GM18511 (cell line): ENCODE results near the gene SYT1.

Experiments used
- ATAC-seq: cut with Tn5 transposase; IDR thresholded peaks from one replicate; pipeline ENCODE4 v1.9.1; 2021; ENCODE audit warnings: mild to moderate bottlenecking, moderate library complexity; ENCODE audit not compliant: unreplicated experiment

SYT1 gene

DNA sequence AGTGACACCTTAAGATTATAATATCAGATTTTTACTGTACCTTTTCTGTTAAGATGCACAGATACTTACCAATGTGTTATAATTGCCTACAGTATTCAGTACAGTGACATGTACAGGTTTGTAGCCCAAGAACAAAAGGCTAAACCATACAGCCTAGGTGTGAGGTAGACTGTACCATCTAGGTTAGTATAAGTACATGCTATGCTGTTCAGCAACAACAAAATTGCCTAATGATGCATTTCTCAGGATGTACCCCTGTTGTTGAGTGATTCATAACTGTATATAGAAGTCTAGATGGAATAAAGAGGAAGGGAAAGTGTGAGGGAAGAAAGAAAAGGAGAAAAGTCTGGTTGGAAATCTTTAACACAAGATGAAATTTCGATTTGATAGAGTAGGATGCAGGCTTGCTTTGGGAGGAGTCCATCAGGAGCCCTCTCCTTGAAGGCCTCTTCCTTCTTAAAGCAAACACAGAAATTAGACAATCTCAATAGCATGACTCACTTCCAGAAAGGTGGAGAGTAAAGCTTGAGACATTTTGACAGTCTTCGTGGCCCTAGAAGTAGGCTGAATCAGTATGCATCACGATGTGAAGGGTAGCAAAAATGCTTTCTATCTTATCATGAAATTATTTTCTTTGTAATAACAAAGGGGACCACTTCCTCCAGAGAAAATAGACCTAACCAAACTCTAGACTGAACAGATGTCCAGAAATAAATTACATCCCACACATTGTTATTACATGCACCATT lies 191.5 kb downstream of the SYT1 start:
- peak; percentile 40 for ATAC-seq

DNA sequence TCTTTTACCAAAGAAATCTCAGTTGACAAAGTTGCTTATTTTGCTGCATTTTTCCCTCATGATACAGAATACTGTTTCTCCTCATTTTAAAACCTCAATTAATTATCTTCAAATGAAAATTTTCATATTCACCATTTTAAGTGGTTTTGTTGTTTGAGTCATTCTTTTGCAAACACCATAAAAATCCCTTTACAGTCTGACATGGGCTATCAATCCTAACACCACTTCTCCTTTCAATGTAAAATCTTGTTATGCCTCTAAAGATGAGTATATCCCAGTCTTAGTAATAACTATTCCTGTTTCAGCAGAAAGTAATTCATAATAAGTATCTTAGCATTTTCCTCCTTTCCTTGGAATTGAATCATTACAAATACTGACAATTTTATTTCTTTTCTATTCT lies 192.2 kb downstream of the SYT1 start:
- ATAC-seq = no peak

DNA sequence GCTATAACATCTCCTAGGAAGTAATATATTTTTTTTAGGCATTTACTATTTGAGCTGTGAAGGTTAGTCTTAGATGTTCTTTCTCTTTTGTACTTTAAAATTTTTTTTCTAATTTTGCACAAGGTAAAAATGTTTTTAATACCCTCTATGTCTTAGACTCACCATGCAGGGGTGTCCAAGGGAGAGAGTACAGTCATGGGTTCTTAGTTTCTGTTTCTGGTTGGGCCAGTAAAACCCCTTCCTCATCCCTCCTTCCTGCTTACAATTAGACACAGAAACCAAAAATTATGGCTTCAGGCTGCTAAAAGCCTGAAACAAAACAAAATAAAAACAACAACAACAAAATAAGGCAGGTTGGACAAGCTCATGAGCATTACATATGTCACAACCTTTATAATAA lies 193.0 kb downstream of the SYT1 start:
- ATAC-seq = peak; percentile 45

DNA sequence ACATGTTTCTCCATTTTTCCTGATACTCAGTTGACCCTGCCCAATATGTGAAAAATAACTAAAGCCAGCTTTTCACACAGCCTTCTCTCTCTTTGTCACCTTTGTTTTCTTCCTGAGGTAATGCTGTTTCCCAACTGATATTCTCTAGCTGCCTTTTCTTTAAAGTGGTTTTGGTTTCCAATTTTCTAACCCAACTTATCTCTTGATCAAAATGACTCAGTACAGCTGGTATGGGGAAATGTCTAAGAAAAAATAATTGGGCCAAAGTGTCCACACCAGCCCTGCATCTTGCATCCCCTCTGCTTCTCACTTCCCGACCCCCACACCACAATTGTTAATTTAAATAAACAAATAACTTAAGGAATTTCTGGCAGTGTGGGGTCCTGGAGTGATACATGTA lies 193.8 kb downstream of the SYT1 start:
- peak; percentile 55 for ATAC-seq

DNA sequence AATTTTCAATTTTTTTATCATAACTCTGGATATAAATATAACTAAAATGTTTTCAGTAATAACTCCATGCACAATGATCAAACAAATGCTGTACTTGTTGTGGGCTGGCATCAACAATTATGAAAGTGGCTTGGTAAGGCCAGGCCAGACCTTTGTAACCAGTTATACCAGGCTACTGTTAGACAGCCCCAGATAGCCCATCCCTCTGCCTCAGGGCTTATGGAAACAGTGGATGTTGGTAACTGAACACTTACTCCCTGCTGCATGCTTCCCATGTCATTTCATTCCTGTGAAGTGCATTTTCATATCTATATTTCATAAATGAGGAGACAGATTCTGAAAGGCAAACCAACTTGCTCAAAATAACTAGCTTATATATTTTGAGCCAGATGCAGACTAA lies 195.0 kb downstream of the SYT1 start:
- ATAC-seq = no peak

DNA sequence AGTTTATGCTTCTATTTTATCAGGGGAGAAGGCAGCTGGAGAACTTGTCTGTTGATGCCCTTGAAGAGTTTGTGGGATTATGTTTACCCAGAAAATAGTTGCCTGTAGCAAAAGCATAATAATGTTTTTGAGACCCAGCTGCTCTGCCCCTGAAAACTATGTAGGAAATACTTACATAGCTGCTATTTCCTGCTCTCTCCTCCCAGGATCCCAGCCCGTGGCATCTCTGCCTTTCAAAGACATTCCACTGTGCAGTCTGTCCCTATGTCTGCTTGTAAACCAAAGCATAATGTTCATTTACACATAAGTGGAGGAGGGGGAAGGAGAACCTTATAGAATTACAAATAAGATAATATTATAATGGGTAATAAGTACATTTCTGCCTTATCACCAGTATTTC lies 198.7 kb downstream of the SYT1 start:
- ATAC-seq = no peak

DNA sequence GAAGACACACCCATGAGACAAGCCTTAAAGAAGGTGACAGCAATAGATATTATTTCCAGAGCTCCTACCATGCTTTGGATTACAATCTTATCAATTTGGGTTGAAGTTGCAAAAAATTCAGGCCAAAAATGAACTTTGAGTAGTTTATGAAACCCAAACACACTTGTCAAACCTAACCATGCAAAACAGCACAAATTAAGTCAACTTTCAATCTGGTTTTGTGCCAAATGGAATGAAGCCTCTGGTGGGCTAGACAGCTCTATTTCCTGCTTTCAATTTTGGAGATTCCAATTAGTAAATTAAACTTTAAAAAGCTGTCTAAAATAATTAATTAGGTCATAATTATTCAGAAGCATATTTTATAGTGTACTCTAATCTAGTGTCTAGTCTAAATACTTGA lies 203.4 kb downstream of the SYT1 start:
- no peak for ATAC-seq

DNA sequence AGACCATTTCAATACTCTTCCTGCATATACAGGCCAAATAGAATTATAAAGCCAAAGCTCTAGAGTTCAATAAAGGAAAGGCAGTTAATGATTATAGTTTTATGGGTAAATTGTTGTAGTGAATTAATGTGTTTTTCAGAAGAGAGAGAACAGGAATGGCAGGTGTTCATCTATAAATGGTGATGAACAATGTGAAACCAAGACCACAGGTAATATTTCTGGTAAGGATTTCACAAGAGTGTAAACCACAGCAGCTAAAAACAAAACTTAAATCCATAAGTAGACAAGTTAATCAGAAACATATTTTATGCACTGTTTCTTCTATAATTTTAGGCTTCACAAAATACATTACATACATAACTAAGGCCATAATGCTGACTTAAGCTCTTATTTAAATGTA lies 204.4 kb downstream of the SYT1 start:
- peak; percentile 95 for ATAC-seq

DNA sequence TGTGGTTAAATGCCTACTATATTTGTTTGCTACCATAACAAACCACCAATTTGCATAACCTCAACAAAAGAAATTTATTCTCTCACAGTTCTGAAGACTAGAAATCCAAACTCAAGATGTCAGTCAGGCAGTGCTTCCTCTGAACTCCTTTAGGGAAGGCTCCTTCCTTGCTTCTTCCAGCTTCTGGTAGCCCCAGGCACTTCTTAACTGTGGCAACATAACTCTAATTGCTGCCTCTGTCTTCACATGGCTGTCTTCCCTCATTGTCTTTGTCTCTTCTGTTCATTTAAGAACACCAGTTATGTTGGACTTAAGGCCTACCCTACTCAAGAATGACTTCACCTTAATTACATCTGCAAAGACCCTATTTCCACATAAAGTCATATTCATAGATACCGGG lies 206.9 kb downstream of the SYT1 start:
- ATAC-seq = peak; percentile 21

DNA sequence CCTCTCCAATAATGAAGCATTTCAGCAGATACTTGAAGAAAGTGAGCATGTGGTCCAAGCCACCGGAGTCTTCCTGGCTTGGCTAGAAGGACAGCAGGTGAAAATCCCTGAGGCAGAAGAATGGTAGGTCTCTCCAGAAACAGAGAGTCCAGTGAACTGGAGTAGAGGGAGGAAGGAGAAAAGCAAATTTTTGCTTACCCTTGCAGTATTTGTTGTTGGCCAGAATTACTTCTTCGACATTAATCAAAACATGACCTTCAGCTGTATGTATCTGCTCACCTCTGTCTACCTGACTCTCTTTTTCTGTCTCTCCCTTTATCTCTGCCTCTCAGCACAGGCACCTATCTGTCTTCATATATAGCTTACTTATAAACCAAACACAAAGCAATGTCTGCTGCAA lies 208.9 kb downstream of the SYT1 start:
- no peak for ATAC-seq

DNA sequence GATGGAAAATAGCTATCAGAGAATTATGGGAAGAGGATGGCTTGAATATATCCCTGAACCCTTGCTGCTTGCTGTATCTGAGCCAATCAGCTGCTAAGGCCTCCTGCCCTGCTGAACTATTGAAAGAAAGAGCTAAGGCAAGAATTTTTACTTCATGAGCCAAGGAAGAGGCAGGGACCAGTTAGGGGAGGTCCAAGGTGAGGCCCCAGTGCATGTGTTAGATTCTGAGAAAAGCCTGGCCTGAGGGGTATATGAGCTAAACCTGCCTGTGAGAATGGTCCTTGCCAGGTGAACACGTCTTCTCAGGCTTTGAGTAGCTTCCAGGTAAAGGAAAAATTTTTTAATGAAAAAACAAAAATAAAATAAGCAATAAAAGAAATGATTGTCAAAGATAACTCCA lies 218.0 kb downstream of the SYT1 start:
- ATAC-seq = no peak

DNA sequence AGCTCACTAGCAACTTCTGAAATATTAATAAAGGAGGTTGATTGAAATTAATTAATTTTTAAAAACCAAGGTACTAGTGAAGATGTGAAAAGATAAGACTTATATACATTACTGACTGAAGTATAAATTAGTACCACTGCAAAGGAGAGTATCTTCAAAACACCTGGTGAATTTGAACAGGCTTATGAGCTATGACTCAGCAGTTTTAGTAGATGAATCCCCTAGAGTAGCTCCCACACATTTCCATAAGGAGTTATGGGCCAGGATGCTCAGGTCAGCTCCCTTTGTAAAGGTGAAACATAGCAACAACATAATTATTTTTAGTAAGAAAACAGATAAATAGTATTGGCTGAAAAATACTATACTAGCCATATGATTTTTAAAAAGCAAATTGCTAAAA lies 218.6 kb downstream of the SYT1 start:
- no peak for ATAC-seq

DNA sequence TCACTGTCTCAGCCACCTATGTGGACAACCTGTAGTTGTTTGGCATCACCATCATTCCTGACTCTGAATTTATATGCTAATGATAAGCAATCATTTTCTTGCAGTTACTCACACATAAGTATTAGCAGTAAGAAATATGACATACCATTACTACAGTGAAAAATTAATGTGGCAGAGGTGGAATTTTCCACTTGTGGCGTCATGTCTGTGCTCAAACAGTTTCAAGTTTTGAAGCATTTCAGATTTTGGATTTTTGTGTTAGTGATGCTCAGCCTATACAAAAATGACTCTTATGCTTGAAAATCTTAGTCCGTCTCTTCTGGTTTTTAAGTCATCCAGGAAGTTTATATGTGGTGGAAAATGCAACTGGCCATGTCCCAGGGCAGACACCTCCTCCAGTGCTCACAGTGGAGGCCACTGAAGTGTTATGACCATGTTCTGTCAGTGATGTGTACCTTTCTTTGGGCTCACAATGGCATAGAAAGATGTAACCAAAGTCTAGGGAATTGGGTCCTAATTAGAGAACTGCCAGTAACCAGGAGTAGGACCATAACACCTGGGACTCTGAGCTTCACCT lies 220.6 kb downstream of the SYT1 start:
- peak; percentile 57 for ATAC-seq

DNA sequence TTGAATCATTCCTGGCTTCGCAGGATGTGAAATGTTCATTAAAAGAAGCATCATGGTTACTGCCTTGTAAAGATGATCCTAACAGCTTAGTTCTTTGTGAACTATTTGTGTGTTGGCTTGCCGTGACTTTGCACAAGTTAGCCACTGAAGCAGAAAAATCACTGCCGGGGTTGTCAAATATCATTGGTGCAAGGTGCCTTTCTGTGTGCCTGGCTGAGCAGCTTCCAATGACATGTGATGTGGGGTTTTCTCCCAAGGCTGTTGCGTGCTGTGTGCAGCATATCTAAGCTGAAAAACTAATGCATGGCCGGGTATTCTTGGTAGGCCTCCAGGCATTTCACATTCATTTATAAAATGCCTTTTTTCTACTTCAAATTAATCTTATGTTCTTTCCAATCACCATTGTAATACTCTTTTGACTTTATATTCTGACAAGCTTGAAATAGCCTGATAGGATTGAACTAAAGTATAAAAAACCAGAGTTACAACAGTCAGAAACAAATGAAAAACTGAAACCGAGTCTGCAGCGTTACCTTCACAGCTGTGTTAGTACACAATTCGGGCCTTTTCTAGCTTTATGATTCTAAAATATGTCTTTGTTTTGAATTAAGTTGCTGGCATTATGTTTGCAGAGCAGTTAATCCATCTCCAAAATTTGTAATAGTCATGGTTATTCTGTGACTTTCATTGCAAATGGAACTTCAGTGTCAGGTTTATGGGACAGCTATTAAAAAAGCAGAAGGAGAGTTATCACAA lies 222.1 kb downstream of the SYT1 start:
- no peak for ATAC-seq

DNA sequence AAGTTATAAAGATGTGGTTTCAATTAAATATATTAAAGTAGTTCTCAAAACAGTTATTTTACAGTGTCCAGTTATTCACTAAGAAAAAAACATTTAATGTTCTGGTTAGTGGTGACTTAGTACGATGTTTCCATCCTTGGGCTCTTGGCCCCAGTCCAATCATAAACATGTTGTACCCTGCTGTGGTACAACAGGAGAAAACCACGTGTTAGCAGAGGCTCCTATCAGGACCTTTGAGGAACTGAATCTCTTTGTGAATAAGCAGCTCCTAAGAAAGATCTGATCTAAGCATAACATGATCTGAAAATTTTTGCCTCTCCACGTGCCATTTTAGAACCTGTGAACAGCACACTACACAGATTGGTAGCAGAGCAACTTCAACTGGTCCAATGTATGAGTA lies 234.0 kb downstream of the SYT1 start:
- peak; percentile 60 for ATAC-seq

DNA sequence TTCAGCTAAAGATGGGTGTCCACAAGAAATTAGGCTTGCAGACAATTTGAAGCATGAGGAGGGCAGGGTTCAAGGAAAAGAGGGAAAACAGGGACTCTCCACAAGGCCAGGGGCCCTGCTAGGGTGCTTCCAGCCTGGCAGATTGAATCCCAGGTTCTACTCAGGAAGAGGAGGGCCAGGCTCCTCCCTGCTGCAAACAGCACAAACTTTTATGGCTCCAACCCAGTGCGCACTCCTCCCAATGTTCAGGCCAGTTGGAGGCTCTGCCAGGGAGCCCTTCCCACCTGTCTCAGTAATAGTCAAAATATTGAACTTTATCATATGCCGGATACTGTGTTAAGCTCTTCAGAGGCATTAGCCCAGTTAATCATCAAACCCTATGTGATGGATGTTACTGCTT lies 244.4 kb downstream of the SYT1 start:
- ATAC-seq = no peak

DNA sequence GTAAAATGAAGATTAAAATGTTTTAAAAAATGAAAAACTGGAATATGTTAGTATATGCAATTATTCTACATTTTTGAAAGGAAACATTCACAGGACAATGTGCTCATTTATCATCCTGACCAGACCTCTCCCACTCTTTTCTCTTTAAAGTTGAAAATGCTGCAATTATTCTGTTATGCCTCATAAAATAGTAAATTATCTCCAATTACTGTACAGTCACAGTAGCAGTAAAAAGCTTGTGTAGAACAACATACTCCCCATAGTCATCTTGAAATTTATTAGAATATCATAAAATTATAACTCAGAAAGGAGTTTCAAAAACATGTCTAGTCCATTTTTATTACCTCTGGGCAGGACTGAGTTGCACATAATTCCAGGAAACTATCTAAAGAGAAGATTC lies 250.3 kb downstream of the SYT1 start:
- no peak for ATAC-seq

DNA sequence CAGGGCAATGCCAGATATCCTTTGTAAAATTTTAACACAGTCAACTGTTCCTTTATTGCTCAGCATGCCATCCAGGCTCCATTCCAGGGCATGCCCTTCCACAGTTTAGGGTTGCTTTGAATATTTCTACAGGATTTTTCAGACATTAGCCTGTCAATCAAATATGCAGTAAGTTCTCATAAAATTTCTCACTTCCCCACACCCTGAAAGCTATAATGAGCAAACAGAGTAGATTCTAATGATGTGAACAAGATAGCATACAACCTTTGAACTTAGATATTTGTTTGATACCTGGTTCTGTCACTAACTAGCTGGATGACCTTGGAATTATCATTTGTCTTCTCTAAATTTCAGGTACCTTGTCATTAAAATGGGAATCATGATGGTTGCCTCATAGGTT lies 251.2 kb downstream of the SYT1 start:
- ATAC-seq = peak; percentile 61

DNA sequence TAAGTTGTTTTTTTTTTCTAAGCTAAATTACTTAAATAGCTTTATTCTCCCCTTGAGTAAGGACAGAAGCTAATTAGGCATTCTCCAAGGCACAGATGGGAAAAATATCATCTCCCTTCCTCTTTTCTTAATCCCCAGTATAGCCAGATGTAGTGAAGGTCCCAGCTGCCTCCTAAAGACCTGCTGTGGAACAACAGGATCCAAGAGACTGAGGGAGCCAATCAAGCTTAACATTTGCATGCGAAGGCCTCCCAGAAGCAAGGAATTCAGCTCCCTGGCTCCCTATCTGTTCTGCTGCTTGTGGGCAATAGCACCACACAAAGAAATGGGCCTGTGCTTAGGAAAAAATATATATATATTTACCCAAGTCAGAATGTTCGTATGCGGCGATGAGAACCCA lies 255.2 kb downstream of the SYT1 start:
- ATAC-seq = no peak

DNA sequence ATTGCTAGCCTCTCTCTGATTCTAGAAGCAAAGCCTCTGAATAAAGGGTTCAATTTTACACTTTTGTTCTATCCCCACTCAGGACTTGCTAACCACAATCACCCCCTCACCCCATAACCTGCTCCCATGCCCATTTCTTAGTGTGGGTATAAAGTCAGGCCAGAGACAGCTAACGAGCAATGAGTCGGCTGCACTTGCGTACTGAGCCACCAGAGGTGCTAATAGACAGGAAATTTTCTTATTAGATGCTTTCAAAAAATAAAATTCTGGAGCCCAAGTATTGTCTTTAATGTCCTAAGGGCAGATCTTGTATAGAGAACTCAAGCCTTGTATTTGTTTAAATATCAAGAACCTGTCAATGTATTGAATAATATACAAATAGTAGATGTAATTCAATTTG lies 256.9 kb downstream of the SYT1 start:
- ATAC-seq = peak; percentile 75

DNA sequence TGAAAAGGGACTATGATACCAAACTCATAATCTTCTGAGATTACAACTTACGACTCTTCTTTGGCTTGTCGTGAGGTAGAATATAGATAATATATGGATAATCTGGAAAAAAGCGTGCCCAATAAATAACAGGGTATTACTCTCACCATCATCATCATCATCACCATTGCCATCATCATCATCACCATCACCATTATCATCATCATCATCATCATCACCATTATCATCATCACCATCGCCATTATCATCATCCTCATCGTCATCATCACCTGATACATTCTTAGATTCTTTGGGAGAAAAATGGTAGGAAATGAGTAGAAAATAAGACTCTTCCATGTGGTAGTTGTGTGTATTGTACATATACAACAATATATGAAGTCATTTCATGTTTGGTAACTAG lies 259.8 kb downstream of the SYT1 start:
- ATAC-seq = no peak

DNA sequence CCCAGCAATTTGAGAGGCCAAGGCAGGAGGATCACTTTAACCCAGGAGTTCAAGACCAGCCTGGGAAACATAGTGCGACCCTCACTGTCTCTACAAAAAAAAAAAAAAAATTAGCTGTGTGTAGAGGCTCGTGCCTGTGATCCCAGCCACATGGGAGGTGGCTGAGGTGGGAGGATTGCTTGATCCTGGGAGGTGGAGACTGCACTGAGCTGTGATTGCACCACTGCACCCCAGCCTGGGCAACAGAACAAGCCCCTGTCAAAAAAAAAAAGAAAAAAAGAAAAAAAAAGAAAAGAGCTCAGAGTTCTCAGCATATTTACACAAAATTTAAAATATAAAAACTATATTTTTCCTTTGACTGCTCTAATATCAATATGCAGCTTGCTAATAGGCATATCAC lies 260.8 kb downstream of the SYT1 start:
- ATAC-seq = no peak
